ENCODE results near the gene ARHGAP26. TPM values are rescaled to one million over a fixed set of nuclear protein-coding genes. Genes with fewer than 3 reads are reported as not detected.

Gene ARHGAP26
- total and polyA plus RNA-seq, 12 donors = 7.5 to 45.8 (median 37.2) TPM

GRCh38 chr5:142852416-142853198 is 82.4 kb downstream of the ARHGAP26 start:
- WGBS, 2 donors = 54 to 59% methylated on average over 8 of the region's 8 CpGs
- no peak for ATAC-seq

DNA sequence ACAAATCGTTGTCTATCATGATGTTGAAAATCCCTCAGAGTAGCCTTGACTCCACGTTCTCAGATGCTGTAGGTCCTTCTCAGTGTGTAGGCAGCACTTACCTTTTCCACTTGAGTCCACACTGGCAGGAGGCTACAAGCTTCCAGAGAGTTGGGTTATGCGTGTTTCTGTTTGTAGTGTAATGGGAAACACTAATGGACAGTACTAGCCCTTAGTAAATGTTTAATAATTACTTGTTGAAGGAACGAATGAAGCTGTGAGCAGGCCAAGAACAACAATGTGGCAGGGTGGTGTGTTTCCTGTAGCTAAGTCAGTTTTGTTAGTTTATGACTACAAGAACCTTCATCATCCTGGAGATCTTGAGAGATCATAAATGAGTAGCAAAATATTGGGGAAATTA is 83.5 kb downstream of the ARHGAP26 start:
- no peak for TF ChIP-seq CTCF (IDR thresholded peaks at IDR 0.05)
- H3K27ac ChIP-seq = peak overlapping the region in 2 of 10 donors; percentile 17 to 19
- DNase-seq (no peak), ATAC-seq (peak in 1 of 8 donors; percentile 34)
- H3K4me1 ChIP-seq = peaks cover 18 to 77% (median 66%) of the 10 kb centered on the region in 9 donors
- intact Hi-C loops (cut with DNase I) = no loop called here
- no peaks in the 10 kb centered on the region for H3K36me3 ChIP-seq
- H3K4me3 ChIP-seq = no peak overlapping the region
- WGBS, 2 donors = 76 to 79% methylated on average over 4 of the region's 4 CpGs
- H3K9me3 ChIP-seq = no peaks in the 10 kb centered on the region
- H3K27me3 ChIP-seq = no peaks in the 10 kb centered on the region

More at GRCh38 chr5:142852416-142853198, 82.4 kb downstream of the ARHGAP26 start:
- H3K9me3 ChIP-seq = no peaks in the 10 kb centered on the region
- H3K27me3 ChIP-seq = no peaks in the 10 kb centered on the region
- H3K36me3 ChIP-seq = no peaks in the 10 kb centered on the region
- peak overlapping the region in 2 of 10 donors; percentile 17 to 33 for H3K27ac ChIP-seq
- DNase-seq = no peak
- peaks cover 17 to 79% (median 63%) of the 10 kb centered on the region in 9 donors for H3K4me1 ChIP-seq
- no peak overlapping the region for H3K4me3 ChIP-seq
- TF ChIP-seq CTCF (IDR thresholded peaks at IDR 0.05) = no peak
- intact Hi-C loops (cut with DNase I) = no loop called here

GRCh38 chr5:142856269-142856782 is 86.1 kb downstream of the ARHGAP26 start:
- Histone ChIP-seq H3K27me3 (no peaks in the 10 kb centered on the region), H3K36me3 (no peaks in the 10 kb centered on the region), H3K27ac (peak overlapping the region in 1 of 10 donors; percentile 7), H3K4me3 (no peak overlapping the region), H3K9me3 (no peaks in the 10 kb centered on the region), H3K4me1 (peaks cover 15 to 87% (median 70%) of the 10 kb centered on the region in 9 donors)
- 95 to 97% methylated on average over 6 of the region's 6 CpGs for WGBS, 2 donors
- DNase-seq = no peak
- intact Hi-C loops (cut with DNase I) = no loop called here
- no peak for TF ChIP-seq CTCF (IDR thresholded peaks at IDR 0.05)
- ATAC-seq = no peak

GRCh38 chr5:142857405-142857804 is 87.2 kb downstream of the ARHGAP26 start:
- no peaks in the 10 kb centered on the region for H3K9me3 ChIP-seq
- no peak overlapping the region for H3K4me3 ChIP-seq
- TF ChIP-seq CTCF (IDR thresholded peaks at IDR 0.05) = no peak
- WGBS, 2 donors = 37 to 51% methylated on average over 4 of the region's 4 CpGs
- no peaks in the 10 kb centered on the region for H3K27me3 ChIP-seq
- DNase-seq (no peak), ATAC-seq (no peak)
- peak overlapping the region in 4 of 10 donors; percentile 7 to 61 (median 32) for H3K27ac ChIP-seq
- intact Hi-C loops (cut with DNase I) = no loop called here
- H3K36me3 ChIP-seq = no peaks in the 10 kb centered on the region
- peaks cover 16 to 86% (median 73%) of the 10 kb centered on the region in 9 donors for H3K4me1 ChIP-seq

All from heart right ventricle (tissue), 16 donors.